Urinary bladder (tissue), 4 donors: ENCODE measurements around the gene INPP5E. TPM values are rescaled to one million over a fixed set of nuclear protein-coding genes. Genes with fewer than 3 reads are reported as not detected.

Experiments used
- DNase-seq: peaks from one replicate; pipeline ENCODE4 v3.0.0-alpha.2; 2015; ENCODE audit errors: extremely low spot score
- H3K27ac ChIP-seq: one replicate; pipeline ENCODE4 v1.5.1; 2013; ENCODE audit warnings: low read depth, mild to moderate bottlenecking, moderate library complexity
- H3K36me3 ChIP-seq: one replicate; pipeline ENCODE4 v1.6.1; 2013; ENCODE audit warnings: mild to moderate bottlenecking, moderate library complexity; ENCODE audit not compliant: insufficient read depth
- H3K4me1 ChIP-seq: one replicate; pipeline ENCODE4 v1.6.1; 2013; ENCODE audit warnings: mild to moderate bottlenecking, moderate library complexity; ENCODE audit not compliant: insufficient read depth
- H3K4me3 ChIP-seq: one replicate; pipeline ENCODE4 v1.5.1; 2013; ENCODE audit warnings: low read depth, low read length
- WGBS: extraction: QIAGEN DNeasy Blood & Tissue Kit; methylation state at CpG from one replicate; pipeline ENCODE4 v1.1.7; 2013; 5-methylcytosine and 5-hydroxymethylcytosine counted together
- polyA plus RNA-seq: library from polyadenylated mRNA; stranded (reverse); fragments of 200-250 nt; gene quantifications from one replicate; pipeline ENCODE4 v1.2.3, GENCODE V29; 2013
- total RNA-seq: library from RNA; depleted of rRNA; stranded (reverse); fragments of >200 nt; gene quantifications from one replicate; pipeline ENCODE4 v1.2.3, GENCODE V29; 2014
- donor health status: healthy with polysubstance abuse.
- donor health status: healthy.

INPP5E gene
- total and polyA plus RNA-seq, 2 donors = 5.3 to 12.6 TPM

DNA sequence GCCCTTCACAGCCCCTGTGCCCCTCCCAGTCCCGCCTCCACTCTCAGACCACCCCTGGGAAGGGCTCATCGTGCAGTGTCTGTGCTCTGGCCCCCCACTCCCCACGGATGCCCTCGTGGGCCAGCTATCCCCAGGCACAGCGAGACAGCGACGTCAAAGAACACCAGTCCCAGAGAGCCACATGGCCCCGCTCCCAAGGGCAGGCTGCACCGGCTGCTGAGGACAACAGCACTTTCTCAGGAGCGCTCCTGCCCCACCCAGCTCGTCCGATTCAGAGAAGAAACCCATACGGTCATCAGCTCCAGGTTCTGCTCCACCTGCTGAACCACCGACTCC, 34.9 kb downstream of the INPP5E start:
- WGBS = 87% methylated on average over 14 of the region's 14 CpGs
- no peak for DNase-seq
- H3K27ac ChIP-seq = no peak overlapping the region
- H3K4me3 ChIP-seq = no peak overlapping the region
- H3K36me3 ChIP-seq = no peaks in the 10 kb centered on the region
- H3K4me1 ChIP-seq = no peaks in the 10 kb centered on the region

DNA sequence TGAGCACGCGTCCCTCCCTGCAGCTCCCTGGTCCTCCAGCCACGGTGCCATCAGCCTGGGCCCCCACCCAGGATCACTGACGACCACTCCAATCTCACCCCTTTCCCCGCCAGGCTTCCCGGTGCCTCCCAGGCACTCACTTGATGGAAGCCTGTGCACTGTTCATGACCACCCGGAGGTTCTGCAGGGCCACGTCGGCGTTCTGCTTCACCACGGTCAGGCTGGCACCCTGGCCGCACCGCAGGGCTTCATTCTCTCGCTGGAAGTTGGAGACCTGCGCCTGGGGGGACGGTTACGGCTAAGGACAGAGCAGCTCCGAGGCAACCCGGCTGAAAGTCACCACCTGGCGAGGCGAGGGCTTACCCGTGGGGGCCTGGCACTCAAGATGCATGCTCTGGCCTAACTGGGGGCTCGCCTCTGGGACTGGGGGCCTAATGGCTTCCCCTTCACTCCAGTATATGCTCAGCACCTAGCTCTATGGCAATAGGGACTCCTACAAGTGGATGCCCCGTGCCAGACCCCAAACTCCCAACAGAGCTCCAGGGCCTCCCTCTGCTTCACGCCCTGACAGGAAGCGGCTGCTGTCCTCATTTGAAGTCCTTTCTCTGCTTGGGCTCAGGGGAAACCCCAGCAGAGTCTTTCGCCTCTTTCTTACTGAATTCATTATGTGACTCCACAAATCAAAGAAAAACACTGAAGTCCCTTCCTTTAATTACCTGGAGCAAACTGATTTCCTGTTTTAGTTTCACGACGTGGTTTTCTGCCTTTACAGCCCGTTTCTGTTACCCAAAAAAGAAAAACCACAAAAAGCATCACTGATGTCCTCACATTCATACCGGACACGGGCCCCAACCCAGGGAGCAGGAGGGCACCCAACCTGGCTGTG, 35.5 kb downstream of the INPP5E start:
- WGBS = 91% methylated on average over 32 of the region's 32 CpGs
- no peak for DNase-seq
- no peak overlapping the region for H3K27ac ChIP-seq
- H3K4me3 ChIP-seq = no peak overlapping the region
- H3K36me3 ChIP-seq = no peaks in the 10 kb centered on the region
- H3K4me1 ChIP-seq = no peaks in the 10 kb centered on the region

DNA sequence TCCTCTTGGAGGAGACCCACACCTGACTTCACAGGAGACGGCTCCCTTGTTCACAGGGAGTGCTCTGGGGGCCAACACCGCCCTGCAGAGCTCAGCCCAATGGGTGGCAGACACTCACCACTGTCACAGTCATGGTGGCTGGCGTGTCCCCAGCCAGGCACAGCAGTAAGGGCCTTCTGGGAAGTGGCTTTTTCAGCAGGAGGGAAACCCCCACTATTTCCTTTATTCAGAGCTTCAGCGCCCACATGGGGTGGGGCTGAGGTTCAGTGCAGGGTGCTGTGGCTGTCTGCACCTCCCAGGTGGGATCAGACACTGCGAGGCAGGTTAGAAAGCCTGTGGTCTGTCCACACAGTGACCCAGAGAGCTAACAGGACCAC, 36.1 kb downstream of the INPP5E start:
- Histone ChIP-seq H3K4me3 (no peak overlapping the region), H3K4me1 (no peaks in the 10 kb centered on the region), H3K36me3 (no peaks in the 10 kb centered on the region), H3K27ac (no peak overlapping the region)
- no peak for DNase-seq
- WGBS = 93% methylated on average over 5 of the region's 5 CpGs

- DNase-seq = no peak
- Histone ChIP-seq H3K36me3 (no peaks in the 10 kb centered on the region), H3K4me1 (no peaks in the 10 kb centered on the region), H3K4me3 (no peak overlapping the region), H3K27ac (no peak overlapping the region)
- WGBS = 77% methylated on average over 13 of the region's 13 CpGs
Measured at GRCh38 chr9:136402067-136402466, 37.6 kb downstream of the INPP5E start.

GRCh38 chr9:136401173-136401922, 38.3 kb downstream of the INPP5E start:
- 89% methylated on average over 18 of the region's 18 CpGs for WGBS
- Histone ChIP-seq H3K4me3 (no peak overlapping the region), H3K36me3 (no peaks in the 10 kb centered on the region), H3K4me1 (no peaks in the 10 kb centered on the region), H3K27ac (no peak overlapping the region)
- DNase-seq = no peak

DNA sequence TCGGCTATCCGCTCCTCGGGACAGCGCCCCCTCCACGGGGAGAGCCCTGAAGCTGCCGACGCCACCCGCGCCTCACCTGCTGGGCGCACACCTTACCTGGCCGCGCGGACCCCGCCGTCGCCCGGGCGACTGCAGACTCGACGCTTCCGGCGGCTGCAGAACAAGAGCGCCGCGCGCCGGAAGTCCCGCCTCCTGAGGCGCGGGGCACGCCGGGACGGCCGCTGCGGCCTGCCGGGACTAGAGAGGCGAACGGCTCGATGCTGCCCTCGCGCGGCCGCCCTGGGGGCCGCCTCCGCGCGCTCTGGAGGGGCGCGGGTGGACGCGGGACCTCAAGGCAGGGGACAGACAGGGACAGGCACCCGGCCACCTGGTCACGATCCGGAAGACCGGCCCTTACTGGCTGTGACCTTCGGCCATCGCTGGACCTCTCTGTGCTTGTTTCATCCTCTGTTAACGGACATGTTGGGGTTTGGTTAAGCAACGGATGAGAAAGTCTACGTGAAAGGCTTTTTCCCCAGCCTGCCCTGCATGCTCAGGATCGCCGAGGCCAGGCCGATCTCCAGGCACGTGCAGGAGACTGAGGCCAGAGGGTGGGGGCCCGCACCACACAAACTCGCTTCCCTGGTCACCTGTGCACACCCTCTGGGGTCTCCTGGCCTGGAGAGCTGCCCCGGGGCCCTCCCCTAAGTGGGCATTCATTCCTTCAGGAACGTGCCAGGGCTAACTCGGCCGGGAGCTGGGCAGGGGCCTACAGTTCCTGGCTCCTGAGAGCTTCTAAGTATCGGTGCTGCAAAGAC, 39.4 kb downstream of the INPP5E start, which contains the start of gene SNAPC4:
Gene SNAPC4, minus strand, starts transcription at position 133 of the 797 bp plus-strand sequence. CDS start 1,742 bp downstream, outside the sequence.
- Histone ChIP-seq H3K4me1 (no peaks in the 10 kb centered on the region), H3K36me3 (no peaks in the 10 kb centered on the region), H3K4me3 (peak within 1 kb of the TSS; percentile 95), H3K27ac (no peak within 1 kb of the TSS)
- 6% methylated on average over 71 of the region's 71 CpGs for WGBS
- peak; percentile 47 for DNase-seq

GRCh38 chr9:136399176-136400037, 40.2 kb downstream of the INPP5E start:
- DNase-seq = no peak
- H3K4me3 ChIP-seq = peak overlapping the region; percentile 95
- H3K4me1 ChIP-seq = no peaks in the 10 kb centered on the region
- WGBS = 1% methylated on average over 67 of the region's 67 CpGs
- H3K36me3 ChIP-seq = no peaks in the 10 kb centered on the region
- no peak overlapping the region for H3K27ac ChIP-seq

DNA sequence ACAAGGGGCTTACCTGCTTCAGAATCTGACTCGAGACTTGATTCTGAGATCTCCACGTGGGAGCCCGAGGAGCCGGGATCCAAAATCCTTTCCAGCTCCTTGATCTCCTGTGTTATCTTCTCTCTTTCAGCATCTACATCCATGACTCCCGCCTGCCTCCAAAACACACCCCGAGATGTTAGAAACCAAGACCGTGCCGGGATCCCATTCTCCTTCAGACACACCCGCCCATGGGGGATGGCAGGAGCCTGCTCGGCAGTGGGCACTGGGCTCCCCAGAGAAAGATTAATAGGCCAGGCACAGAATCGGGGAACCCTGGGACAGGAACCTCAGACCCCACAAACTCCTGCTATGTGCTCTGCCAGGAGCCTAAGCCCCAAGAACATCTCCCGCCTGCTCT, 41.4 kb downstream of the INPP5E start:
- Histone ChIP-seq H3K27ac (no peak overlapping the region), H3K4me3 (no peak overlapping the region), H3K4me1 (no peaks in the 10 kb centered on the region), H3K36me3 (no peaks in the 10 kb centered on the region)
- 94% methylated on average over 12 of the region's 12 CpGs for WGBS
- no peak for DNase-seq

GRCh38 chr9:136397643-136398042, 42.0 kb downstream of the INPP5E start:
- no peaks in the 10 kb centered on the region for H3K36me3 ChIP-seq
- H3K27ac ChIP-seq = no peak overlapping the region
- WGBS = 74% methylated on average over 6 of the region's 6 CpGs
- H3K4me3 ChIP-seq = no peak overlapping the region
- DNase-seq = no peak
- H3K4me1 ChIP-seq = no peaks in the 10 kb centered on the region

DNA sequence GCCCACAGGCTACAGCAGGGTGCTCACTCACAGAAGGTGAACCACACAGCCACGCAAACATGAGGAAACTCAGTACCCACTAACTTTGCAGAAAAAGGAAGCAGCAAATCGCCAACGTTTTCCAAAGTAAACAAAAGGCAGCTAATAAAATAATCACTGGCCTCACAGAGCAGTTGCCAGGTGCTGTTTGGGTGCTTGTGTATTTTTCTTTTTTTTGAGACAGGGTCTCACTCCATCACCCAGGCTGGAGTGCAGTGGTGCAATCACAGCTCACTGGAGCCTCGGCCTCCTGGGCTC, 43.5 kb downstream of the INPP5E start:
- Histone ChIP-seq H3K4me3 (no peak overlapping the region), H3K36me3 (peaks cover 2% of the 10 kb centered on the region), H3K27ac (no peak overlapping the region), H3K4me1 (no peaks in the 10 kb centered on the region)
- DNase-seq = no peak
- WGBS = 74% methylated on average over 4 of the region's 4 CpGs

- Histone ChIP-seq H3K4me3 (no peak overlapping the region), H3K4me1 (no peaks in the 10 kb centered on the region), H3K27ac (no peak overlapping the region), H3K36me3 (peaks cover 2% of the 10 kb centered on the region)
- no peak for DNase-seq
- WGBS = 92% methylated on average over 26 of the region's 26 CpGs
Measured at GRCh38 chr9:136395345-136396218, 44.1 kb downstream of the INPP5E start.

DNA sequence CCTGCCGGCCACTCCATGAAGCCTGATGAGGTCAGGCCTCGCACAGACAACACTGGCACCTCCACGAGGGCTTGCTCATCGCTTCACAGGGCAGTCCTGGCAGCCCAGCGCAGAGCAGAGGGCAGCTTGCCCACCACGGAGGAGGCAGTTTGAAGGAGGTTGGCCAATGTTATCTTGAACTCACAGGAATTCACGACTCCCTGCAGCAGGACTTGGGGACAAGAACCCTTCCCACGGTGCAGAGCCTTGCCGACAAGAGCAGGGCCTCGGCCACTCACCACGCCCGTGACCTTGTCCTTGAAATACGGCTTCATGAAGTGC, 44.7 kb downstream of the INPP5E start:
- no peak for DNase-seq
- Histone ChIP-seq H3K4me3 (no peak overlapping the region), H3K27ac (no peak overlapping the region), H3K4me1 (no peaks in the 10 kb centered on the region), H3K36me3 (peaks cover 2% of the 10 kb centered on the region)
- WGBS = 92% methylated on average over 13 of the region's 13 CpGs
